GM18498 (cell line): ENCODE results near the gene GREM2.
A peak's percentile ranks its signal among the peaks of the same experiment; 100 is the strongest.

Source experiments
- ATAC-seq: cut with Tn5 transposase; IDR thresholded peaks from one replicate; pipeline ENCODE4 v1.9.1; 2021; ENCODE audit warnings: mild to moderate bottlenecking, moderate library complexity; ENCODE audit not compliant: unreplicated experiment

The GREM2 gene

DNA sequence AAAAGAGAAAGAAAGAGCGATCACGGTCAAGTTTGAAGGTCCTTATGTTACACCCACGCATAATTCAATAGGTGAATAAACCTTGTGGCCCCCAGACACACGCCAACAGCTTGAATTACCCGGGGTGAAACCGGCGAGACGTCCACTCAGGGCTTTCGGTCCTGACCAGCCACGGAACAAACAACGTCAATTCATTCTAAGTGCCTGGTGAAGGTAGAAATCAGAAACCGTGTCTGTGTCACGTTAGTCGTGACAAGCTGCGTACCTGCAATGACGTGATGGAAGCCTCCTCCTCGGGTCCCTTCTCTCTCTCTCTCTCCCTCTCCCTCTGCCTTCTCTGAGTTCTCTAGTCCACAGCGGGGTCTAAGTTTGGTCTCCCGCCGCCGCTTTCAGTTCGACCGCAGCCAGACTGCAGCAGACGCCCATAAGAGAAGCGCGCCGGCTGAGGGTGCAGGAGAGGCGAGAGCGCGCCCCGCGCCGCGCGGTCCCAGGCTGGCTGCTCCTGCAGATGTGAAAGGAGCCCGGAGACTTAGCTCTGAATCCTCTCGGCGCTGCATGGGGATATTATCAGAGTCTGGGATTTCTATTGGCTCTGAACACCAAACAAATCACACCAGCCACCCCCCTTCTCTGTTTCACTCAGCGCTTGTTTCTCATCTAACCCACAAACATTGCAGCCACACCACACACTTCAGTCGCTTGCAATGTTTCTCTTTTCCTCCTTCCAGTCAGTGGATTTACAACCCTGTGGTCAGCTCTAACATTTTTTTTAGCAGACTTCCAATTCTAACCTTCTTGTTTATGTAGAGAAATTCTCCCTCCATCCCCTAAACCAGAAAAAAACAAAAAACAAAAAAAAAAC is at the start of gene GREM2:
TSS of gene GREM2 (minus strand) at position 537 of the 862 bp plus-strand sequence. CDS start 118,680 bp downstream, outside the sequence.
- ATAC-seq, result peak; percentile 85

DNA sequence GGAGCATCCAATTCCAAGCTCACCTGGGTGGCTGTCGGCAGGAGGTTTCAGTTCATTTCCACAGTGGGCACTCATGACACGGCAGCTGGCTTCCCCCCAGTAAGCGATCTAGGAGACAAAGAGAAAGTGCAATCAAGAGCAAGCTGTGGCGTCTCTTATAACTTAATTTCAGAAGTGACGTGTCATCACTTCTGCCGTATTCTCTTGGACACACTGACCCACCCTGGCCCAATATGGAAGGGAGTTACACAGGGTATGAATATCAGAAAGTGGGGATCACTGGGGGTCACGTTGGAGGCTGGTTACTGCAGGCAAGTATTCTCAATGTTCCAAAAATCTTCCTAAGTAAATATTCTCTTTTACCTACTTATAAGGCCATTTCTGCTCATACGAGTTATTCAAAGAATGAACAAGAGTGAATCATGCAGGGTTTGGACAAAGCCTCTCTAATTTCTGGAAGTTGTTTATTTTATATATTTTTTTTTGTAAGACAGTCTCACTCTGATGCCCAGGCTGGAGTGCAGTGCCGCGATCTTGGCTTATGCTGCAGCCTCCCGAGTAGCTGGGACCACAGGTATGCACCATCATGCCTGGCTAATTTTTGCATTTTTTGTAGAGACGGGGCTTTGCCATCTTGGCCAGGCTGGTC is 46.5 kb upstream of the GREM2 start:
- ATAC-seq, result no peak

DNA sequence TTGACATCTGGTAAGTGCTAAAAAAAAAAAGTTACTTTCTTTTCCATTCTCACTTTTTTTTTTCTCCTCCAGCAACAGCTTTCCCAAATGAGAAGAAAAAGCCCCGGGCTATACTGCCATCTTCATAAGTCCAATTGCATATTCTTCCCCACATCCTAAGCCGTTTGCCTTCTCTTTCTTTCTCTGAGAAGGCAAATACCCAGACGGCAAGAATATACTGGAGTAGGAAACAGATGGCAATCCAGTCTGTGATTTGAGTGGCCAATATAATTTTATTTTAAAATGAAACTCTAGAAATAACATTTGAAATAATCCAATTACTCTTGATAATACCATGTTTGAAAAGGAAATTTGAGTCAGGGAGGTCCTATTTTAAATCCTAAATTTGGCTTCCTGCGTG is 44.6 kb upstream of the GREM2 start:
- no peak for ATAC-seq

DNA sequence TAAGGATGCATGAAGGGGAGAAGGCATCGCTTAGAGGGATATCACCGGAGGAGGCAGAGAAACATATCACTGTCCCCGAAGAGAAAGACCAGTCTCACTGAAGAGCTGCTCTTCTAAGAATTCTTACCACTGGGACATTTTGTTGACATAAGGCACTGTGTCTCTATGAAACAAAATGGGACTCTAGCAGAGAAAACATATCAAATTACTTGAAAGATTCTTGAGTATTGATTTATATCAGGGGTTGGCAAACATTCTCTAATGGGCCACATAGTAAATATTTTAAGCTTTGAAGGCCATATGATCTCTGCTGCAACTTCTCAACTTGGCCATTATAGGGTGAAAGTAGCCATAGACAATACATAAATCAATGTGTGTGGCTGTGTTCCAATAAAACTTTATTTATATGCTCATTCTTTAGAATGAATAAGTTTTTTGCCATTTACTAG is 41.0 kb upstream of the GREM2 start:
- ATAC-seq, result no peak

DNA sequence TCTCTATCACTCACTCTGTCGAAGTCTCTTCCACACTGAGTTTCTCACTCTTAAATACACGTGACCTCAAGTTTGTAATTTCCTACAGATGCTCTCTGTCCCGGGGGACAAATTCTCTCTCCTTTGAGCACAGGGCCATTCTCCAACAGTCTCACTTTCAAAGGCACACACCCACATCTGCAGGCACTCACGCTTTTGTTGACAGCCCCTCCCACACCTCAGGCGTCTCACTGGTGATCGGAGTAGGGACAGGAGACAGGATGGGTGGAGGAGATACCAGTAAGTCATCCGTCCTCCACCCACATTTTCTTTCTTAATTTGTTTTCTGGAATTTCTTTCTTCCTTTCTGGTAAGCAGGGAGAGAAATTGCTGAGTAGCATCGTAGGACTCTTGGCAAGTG is 40.6 kb upstream of the GREM2 start:
- no peak for ATAC-seq

DNA sequence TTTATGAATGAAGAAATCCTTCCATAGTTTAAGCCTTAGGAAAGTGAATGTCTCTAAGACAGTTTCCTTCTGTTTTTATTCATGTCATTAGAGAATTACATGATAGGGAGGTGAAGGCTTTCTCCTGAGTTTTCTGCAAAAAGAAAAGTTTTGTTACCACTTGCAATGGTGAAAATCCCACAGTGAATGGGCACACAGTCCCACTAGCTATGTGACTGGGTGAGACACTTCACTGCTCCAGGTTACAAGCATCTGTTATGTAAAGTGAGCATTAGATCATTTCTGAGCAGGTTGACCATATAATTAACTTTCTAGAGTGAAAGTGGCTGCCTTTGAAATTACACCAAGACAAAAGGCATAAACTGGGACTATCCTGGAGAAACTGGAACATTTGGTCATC is 38.9 kb upstream of the GREM2 start:
- ATAC-seq, result no peak

DNA sequence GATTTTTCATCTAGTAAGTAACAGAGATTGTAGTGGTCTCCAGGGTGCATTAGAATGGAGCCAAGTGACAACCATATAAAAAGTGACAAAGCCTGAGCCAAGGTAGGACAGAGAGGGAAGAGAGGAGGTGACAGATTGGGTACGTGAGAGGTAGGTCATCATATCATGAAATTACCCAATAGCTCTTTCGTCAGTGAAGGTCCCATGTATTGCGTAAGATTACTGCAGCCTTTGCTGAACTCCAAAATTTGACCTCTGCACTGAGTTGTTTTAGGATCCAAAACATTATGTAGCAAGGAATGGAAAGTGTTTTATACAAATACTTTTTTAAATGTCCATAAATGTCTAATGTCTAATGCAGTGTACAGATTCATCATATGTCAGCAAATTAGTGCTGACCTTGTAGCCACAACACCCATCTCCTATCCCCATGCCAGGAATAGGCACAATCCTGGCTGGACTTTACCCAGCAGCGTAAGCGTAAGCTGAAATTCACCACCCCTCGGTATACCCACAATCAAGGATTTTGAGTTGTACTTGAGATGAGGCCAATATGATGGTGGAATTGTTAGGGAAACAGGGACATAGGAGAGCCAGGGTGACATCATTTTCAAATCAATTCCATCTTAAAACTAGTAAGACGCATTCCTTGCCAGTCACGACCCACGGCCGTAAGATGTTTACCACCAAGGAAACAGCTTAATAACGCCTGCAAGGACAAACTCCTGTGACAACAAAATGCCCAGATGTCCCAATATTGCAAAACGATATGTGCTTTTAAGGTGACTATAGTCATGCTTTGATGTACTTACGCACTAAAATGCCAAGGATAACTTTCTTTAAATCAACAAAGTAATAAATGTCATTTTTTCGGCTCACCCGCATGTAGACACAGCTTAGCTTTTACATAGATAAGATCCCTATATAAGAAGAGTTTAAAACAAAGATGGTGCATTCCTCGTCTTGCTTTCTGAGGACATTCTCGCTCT is 38.1 kb upstream of the GREM2 start:
- ATAC-seq, result no peak

DNA sequence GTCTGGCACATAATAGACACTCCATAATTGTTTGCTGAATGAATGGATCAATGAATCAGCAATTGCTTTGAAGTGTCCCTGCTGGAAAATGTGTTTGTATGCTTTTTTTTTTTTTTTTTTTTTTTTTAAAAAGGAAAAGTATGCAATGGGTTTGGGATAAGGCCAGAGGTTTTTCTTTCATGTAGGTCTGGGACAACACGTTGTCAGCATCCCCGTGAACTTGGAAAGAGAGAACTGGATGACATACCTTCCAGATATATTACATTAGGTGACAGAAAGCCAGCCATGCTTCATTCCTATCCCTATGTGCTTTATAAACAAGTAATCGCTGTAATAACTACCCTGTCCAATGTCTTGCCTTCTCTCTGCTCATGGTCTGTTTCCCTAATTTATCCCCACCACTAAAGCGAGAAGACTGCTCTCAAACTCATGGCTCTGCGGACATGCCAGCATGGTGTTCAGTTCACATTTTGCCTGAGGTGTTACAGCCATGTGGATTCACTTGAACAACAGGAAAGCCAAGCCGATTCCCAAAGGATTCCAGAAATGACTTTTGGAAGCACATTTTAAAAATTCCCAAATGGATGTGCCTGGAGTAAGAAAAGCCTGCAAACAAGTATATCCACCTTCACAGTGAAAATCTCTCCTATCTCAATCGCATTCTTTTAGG is 34.8 kb upstream of the GREM2 start:
- ATAC-seq, result no peak

DNA sequence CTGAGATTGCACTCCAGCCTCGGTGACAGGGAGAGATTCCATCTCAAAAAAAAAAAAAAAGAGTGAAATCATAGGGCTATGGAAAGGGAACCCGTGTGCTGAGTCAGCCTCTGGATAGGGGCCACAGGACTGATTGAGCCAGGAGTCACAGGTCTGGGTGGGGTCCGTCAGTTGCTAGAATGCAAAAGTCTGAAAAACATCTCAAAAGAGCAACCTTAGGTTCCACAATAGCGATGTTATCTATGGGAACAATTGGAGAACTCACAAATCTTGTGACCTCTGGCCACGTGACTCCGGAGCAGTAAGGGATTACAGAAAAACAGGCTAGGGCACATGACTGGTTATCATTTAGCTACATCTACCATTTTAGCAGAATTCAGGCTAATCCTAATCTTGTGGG is 32.8 kb upstream of the GREM2 start:
- no peak for ATAC-seq

DNA sequence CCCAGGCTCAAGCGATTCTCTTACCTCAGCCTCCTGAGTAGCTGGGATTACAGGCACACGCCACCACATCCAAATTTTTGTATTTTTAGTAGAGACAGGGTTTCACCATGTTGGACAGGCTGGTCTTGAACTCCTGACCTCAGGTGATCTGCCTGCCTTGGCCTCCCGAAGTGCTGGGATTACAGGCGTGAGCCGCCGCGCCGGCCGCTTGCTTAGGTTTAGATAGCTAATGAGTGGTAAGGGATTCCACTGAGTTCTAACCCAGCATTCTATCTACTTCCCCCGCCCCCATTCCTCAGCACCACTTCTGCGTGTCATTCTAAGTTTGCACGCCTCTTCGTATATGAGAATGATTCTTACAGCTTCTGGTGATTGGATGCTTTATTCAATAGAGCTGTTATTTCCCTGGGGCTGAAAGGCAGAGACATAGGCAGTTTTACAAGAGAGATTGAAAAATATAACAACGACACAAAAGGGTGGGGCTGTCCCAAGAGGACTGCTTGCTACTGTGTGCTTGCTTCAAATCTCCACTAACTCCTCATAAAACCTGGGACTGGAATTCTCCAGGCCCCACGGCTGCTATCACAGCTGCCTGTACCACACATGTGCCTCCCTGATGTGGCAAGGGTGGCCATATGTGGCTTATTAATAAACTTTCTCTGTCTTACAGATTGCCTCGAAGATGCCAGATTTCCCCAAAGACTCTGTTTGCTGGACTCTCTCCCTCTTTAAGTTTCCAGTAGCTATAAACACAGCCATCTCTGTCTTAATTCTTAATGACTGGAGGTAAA is 23.7 kb upstream of the GREM2 start:
- ATAC-seq, result no peak

DNA sequence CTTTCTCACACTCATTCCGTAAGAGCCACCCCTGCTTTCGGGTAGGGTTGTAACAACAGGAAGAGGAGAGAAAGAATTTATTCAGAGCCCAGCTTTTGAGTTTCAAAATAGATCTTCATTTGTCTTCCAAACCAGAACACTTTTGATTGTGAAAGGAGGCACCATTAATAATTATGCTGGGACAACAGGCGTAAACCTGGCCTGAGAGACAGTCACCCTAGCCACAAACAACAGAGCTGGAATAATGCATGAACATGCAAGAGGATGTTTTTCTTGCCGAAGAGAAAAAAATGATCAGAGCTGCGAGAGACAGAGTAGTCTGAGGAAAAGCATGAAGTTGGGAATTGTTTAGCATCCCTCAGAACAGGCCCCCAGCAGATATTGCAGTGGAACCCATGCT is 18.5 kb upstream of the GREM2 start:
- no peak for ATAC-seq

DNA sequence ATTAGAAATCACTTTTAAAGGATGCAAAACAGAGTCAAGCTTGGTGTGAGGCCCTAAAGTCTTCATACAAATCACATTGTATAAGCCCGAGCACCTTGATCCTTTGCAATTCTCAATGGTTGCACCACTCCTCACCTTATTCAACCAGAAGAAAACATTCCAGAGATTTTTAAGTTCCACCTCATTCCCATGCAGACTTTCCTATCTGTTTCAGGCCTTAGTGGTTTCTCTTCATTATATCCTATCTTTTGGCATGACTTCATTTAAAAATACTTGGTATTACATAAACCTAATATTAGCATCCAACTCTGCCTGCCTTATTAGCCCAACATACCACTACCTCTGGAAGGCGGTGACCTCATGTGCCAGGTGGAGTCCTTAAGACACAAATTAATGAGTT is 9.3 kb upstream of the GREM2 start:
- no peak for ATAC-seq

DNA sequence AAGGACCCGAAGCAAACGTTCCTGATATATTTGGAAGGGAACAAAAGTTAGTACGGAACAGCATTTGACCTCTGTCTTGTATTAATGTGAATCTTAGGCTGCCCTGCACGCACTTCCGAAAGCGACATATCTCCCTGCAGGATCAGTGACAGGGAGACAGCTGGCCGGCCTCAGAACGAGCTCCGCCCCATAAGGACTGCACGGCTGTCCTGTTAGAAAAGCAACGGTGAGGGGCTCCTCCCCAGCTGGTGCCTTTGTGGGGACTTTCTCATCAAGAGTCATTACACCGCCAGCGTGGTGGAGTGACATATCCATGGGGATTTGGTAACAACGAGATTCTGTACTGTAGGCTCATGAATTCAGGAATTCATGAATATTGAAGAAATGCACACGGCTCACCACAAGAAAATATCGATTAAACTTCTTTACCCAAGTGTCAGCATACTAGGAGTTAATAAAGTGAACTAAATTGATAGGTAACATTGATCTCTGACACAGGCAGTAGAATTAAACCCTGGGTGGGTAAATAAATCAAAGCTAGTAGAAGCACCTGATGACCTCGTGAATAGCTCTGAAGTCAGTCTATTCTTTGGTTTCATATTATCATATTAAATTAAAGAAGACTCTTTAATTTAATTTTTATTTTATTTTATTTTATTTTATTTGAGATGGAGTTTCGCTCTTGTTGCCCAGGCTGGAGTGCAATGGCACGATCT is 8.1 kb upstream of the GREM2 start:
- no peak for ATAC-seq

DNA sequence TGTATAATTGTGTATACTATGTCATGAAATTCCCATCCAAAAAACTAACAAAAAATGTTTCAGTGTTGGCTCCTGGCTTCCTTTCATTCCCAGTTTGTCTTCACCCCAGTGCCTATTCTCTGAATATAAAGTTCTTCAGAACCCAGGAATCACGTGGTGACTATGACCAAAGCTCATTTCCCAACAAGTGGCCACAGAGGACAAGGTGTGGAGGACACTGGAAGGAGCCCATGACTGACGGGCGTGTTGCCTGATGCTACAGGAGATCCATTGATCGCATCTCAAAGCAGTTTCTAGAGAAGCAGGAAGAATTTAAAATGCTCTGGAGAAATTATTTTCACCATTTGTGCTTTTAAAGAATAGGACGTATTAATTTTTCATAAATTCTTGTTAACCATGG is 7.4 kb upstream of the GREM2 start:
- no peak for ATAC-seq

DNA sequence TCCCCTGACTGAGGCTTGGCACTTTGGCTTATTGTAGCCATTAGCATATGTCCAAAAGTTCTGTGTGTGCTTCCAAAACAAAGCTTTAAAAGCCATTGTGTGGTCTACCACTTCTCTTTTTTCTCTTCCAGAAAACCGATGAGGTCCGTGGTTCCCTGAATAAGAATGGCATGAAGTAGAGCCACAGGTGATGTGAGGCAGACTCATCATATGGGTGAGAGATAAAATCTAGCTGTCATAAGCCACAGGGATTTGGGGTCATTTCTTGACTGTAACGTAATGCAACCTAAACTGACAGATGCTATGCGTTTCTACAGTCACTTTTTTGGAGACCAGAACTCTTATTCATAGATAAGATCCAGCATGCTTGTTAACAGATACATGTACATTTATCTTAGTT is 7.0 kb upstream of the GREM2 start:
- no peak for ATAC-seq

DNA sequence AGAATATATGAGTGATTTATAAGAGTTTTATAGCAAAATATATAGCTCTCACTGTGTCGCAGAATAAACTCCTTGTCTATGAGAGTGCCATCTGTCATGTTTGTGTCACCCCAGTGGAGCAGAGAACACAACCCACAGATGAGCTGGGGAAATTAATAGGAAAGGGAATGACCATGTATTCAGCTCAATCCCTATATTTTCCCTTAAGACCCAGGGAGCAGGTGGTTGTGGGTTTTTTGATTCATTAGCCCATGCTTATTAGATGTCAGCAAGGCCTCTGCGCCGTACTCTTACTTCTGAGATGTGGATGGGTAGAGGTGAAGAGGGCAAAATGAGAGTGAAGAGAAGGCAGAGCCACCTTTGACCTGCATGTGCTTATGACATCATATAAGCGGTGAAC is 4.1 kb upstream of the GREM2 start:
- ATAC-seq, result no peak

DNA sequence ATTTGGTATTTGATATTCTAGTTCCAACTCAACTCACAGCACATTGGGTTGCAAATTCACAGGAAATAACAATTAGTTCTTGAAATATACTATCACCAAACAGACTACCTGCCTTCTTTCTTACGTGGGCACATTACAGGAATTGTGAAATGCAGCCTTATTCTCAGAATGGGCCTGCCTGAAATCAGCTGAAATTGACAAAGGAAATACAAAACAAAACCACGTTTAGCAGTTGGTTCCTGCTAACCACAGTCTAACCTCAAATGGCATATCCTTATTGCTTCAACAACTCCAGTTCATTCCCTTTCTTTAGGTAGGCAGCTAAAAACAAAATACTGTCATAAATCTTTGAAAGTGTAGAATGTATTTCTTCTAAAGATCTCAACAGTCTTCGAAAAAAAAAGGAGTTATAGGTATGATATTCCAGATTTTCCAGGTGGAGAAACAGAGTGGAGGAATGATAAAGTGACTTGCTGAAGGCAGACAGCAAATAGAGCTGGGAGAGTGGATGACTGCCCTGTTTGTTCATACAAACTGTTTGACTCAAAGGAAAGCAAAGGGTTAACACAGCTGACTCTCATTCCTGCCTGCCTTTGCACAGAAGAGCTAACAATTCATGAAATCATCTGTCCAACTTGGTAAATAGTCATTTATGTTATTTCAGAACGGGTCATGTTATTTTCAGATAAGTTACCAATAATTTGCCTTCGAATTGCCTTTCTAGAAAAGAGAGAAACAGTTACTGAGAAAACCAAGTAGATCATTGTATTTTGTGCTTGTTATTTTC is 1.6 kb upstream of the GREM2 start:
- ATAC-seq, result no peak

DNA sequence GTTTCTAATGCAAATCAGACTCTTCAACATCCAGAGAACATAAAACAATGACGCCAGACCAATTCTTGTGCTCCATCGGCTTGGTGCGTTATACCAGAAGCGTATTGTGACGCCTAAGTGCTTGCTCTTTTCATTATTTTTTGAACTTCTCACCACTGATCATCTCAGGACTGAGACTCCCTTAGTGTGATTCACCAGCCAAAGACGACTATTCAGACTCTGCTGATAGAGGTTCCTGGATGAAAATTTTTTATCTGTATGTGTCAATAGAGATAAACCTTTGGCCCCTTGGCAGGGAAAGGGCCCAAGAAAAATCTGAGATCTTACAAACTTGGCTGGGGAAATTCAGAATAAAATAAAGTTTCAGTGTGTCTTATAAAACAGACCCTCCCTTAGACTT is 856 bp upstream of the GREM2 start:
- ATAC-seq, result no peak
